DND-41 (cell line): ENCODE results near the gene RAB6B.

Experiments used
- ATAC-seq: fragments of 200-7000 bp; cut with Tn5 transposase; 3 replicates; pipeline ENCODE4 v1.9.1; 2021; ENCODE audit warnings: low read depth; ENCODE audit not compliant: insufficient read depth
- DNase-seq: peaks from one replicate; pipeline ENCODE4 v3.0.0-alpha.2; 2020
- H2AFZ ChIP-seq: 2 replicates; pipeline ENCODE4 v1.6.0; 2012; ENCODE audit warnings: low read depth, low read length
- H3K27ac ChIP-seq: 2 replicates; pipeline ENCODE4 v1.5.1; 2012; ENCODE audit warnings: low read length, inconsistent platforms
- H3K27me3 ChIP-seq: fragments of 200-600 bp; sonication (generic); 2 replicates; pipeline ENCODE4 v1.6.0; 2012; ENCODE audit warnings: low read length, mild to moderate bottlenecking, inconsistent platforms; ENCODE audit not compliant: insufficient read depth, poor library complexity
- H3K36me3 ChIP-seq: 2 replicates; pipeline ENCODE4 v1.5.1; 2012; ENCODE audit warnings: low read length, inconsistent platforms; ENCODE audit not compliant: insufficient read depth
- H3K4me1 ChIP-seq: 2 replicates; pipeline ENCODE4 v1.5.1; 2012; ENCODE audit warnings: mild to moderate bottlenecking, low read length; ENCODE audit not compliant: insufficient read depth
- H3K4me2 ChIP-seq: 2 replicates; pipeline ENCODE4 v1.6.0; 2012; ENCODE audit warnings: mild to moderate bottlenecking, moderate library complexity, low read length, inconsistent platforms; ENCODE audit not compliant: insufficient read depth
- H3K4me3 ChIP-seq, 2 experiments: fragments of 200-600 bp in 1 of 2; shearing (Covaris generic) in 1 of 2; 2 replicates each; pipeline ENCODE4 v1.5.1; 2012 to 2016; ENCODE audit warnings: inconsistent platforms in 2 of 2, low read length in 2 of 2, mild to moderate bottlenecking in 2 of 2, low read depth in 1 of 2, moderate library complexity in 1 of 2
- H3K79me2 ChIP-seq: 2 replicates; pipeline ENCODE4 v1.6.0; 2012; ENCODE audit warnings: low read length, inconsistent platforms; ENCODE audit not compliant: insufficient read depth
- H3K9ac ChIP-seq: 2 replicates; pipeline ENCODE4 v1.6.0; 2012; ENCODE audit warnings: low read depth, mild to moderate bottlenecking, inconsistent platforms, low read length, moderate library complexity
- H3K9me3 ChIP-seq: 2 replicates; pipeline ENCODE4 v1.5.1; 2012; ENCODE audit warnings: low read length, moderate library complexity, mild to moderate bottlenecking, inconsistent platforms; ENCODE audit not compliant: insufficient read depth, severe bottlenecking
- H4K20me1 ChIP-seq: 2 replicates; pipeline ENCODE4 v1.6.0; 2012; ENCODE audit warnings: low read length; ENCODE audit not compliant: insufficient read depth
- EZH2 ChIP-seq: IDR thresholded peaks from 3 replicates; pipeline ENCODE4 v1.6.1; 2012; ENCODE audit warnings: borderline replicate concordance, low read depth, mild to moderate bottlenecking, moderate library complexity, low read length, inconsistent platforms; ENCODE audit not compliant: severe bottlenecking
- TF ChIP-seq, protein P1 (sequence below): IDR thresholded peaks from 2 replicates; pipeline ENCODE4 v1.5.1; 2012; ENCODE audit warnings: borderline replicate concordance, low read length, moderate library complexity, mild to moderate bottlenecking; ENCODE audit not compliant: poor library complexity, severe bottlenecking; ENCODE audit errors: extremely low read depth

The RAB6B gene

DNA sequence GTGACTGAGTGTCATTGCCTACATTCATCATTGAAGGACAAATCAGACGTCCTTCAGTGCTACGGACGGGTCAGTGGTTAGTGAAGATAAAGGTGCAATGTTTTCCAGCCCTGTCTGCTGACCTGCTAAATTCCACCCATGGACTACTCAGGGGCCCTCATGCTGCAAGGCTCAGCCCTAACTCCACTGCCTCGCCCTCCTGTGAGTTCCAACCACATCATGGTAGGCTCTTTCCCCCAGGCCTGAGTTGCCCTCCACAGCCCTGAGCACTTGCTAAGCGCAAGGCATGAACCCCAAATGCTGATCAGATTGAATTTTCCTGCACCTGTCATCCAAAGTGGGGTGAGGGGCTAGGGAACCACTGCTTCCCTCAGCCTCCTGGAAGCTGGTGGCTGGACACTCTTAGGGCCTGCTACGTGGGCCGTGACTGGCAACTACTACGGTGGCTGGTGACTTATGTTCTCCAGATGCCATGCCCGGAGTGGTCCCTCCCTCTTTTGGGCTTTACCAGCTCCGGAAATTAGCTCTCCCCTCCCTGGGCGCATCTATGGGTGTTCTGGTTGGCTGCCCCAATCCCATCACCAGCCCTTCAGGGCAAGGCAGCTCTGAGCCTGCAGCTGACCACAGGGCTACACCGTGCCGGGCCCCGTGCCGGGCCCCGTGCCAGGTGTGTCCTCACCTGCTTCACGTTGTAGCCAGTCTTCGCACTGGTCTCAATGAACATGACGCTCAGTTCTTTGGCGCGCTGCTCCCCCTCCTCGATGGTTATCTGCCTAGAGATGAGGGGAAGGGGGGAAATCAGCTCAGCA lies 58.0 kb downstream of the RAB6B start:
- H2AFZ ChIP-seq, result no peak overlapping the region
- H3K9ac ChIP-seq, result no peak overlapping the region
- no peaks in the 10 kb centered on the region for H3K9me3 ChIP-seq
- no peak for DNase-seq
- H3K4me2 ChIP-seq, result no peak overlapping the region
- H3K27me3 ChIP-seq, result peaks cover 3% of the 10 kb centered on the region
- TF ChIP-seq, protein P1, sequence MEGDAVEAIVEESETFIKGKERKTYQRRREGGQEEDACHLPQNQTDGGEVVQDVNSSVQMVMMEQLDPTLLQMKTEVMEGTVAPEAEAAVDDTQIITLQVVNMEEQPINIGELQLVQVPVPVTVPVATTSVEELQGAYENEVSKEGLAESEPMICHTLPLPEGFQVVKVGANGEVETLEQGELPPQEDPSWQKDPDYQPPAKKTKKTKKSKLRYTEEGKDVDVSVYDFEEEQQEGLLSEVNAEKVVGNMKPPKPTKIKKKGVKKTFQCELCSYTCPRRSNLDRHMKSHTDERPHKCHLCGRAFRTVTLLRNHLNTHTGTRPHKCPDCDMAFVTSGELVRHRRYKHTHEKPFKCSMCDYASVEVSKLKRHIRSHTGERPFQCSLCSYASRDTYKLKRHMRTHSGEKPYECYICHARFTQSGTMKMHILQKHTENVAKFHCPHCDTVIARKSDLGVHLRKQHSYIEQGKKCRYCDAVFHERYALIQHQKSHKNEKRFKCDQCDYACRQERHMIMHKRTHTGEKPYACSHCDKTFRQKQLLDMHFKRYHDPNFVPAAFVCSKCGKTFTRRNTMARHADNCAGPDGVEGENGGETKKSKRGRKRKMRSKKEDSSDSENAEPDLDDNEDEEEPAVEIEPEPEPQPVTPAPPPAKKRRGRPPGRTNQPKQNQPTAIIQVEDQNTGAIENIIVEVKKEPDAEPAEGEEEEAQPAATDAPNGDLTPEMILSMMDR, result no peak
- TF ChIP-seq EZH2, result no peak
- no peak for ATAC-seq
- no peaks in the 10 kb centered on the region for H4K20me1 ChIP-seq
- no peaks in the 10 kb centered on the region for H3K4me1 ChIP-seq
- H3K36me3 ChIP-seq, result no peaks in the 10 kb centered on the region
- H3K4me3 ChIP-seq, result no peak overlapping the region
- no peak overlapping the region for H3K27ac ChIP-seq
- H3K79me2 ChIP-seq, result no peaks in the 10 kb centered on the region

DNA sequence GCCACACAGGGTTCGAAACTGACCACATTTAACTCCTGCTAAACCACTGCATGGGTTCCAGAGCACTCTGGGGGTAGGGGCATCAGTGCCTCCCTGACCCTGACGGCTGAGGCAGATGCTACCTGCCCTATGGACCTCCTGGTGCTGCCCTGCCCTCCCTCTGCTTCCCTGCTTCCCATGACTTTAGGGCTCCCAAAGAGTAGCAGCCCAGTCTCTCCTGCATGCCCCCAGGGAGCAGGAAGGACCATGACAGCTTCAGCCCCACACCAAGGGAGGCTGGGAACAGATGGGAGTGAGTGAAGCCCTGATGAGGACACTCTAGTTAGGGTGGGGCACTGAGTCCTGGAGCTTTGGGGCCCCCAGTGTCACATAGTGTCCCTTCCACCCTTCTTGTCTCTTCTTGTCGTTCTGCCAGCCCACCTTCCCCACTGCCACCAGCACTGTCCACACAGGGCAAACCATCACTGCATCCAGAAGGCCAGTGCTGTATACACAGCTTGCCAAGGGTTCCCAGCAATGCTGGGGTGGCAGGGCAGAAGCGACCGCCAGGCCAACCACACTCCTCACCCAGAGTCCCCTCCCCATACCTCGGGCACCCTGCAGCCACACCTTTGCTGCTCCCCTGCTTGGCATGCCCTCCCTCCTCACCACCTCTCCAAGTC lies 59.1 kb downstream of the RAB6B start:
- ATAC-seq, result no peak
- Histone ChIP-seq H3K27ac (no peak overlapping the region), H3K9ac (no peak overlapping the region), H2AFZ (no peak overlapping the region), H3K4me2 (no peak overlapping the region), H3K36me3 (no peaks in the 10 kb centered on the region), H3K79me2 (no peaks in the 10 kb centered on the region), H3K27me3 (no peaks in the 10 kb centered on the region), H4K20me1 (no peaks in the 10 kb centered on the region), H3K4me3 (no peak overlapping the region), H3K4me1 (no peaks in the 10 kb centered on the region), H3K9me3 (no peaks in the 10 kb centered on the region)
- DNase-seq, result no peak
- TF ChIP-seq, protein P1, result no peak
- TF ChIP-seq EZH2, result no peak

DNA sequence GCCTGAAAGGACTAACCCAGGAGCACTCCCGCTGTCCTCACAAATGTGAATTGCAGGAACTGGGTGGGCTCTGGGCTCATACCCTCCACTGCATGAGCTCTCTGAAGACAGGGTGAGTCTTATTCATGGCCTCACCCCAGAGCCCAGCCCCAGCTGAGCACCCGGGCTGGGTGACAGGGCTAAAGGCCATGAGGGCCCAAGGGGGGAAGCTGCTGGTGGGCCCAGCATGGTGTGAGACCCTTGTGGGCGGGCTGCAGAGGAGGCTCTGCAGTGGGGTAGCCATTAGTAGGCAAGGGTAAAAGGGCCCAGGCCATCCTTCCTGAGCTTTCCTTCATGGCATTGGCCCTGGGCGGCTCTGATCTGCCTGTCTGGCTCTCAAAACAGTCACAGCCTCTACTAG lies 59.7 kb downstream of the RAB6B start:
- Histone ChIP-seq H3K4me2 (no peak overlapping the region), H3K36me3 (no peaks in the 10 kb centered on the region), H3K79me2 (no peaks in the 10 kb centered on the region), H3K9ac (no peak overlapping the region), H3K4me3 (no peak overlapping the region), H3K27me3 (no peaks in the 10 kb centered on the region), H3K4me1 (no peaks in the 10 kb centered on the region), H2AFZ (no peak overlapping the region), H3K9me3 (no peaks in the 10 kb centered on the region), H4K20me1 (no peaks in the 10 kb centered on the region), H3K27ac (no peak overlapping the region)
- no peak for ATAC-seq
- DNase-seq, result no peak
- no peak for TF ChIP-seq EZH2
- TF ChIP-seq, protein P1, result no peak
